Epithelial cell of proximal tubule (primary cell): ENCODE data around the gene KAZALD1. TPM values are rescaled to one million over a fixed set of nuclear protein-coding genes. Genes with fewer than 3 reads are reported as not detected.

Experiments used
- DNase-seq: peaks from one replicate; pipeline ENCODE4 v3.0.0-alpha.2; 2011; ENCODE audit warnings: low read depth
- H3K4me3 ChIP-seq: 2 replicates; pipeline ENCODE4 v1.5.1; 2011; ENCODE audit warnings: low read depth, mild to moderate bottlenecking, low read length
- CTCF ChIP-seq: conservative IDR thresholded peaks from 2 replicates; pipeline ENCODE4 v1.5.1; 2012; ENCODE audit warnings: low read depth, mild to moderate bottlenecking, low read length
- total RNA-seq: library from RNA; depleted of rRNA; stranded (reverse); fragments of >200 nt; gene quantifications from 2 replicates; pipeline ENCODE4 v1.2.3, GENCODE V29; 2015

The KAZALD1 gene
- total RNA-seq, 1 donor from 2014 or later: 2.9 TPM

- DNase-seq: no peak
- TF ChIP-seq CTCF: no peak
- H3K4me3 ChIP-seq: no peak overlapping the region
These were observed 34.6 kb downstream of the KAZALD1 start for GRCh38 chr10:101096378-101096777.

- DNase-seq: no peak
- TF ChIP-seq CTCF: no peak
- no peak overlapping the region for H3K4me3 ChIP-seq
These were observed 36.1 kb downstream of the KAZALD1 start for GRCh38 chr10:101097881-101098280.

GRCh38 chr10:101099901-101100300 is 38.1 kb downstream of the KAZALD1 start:
- H3K4me3 ChIP-seq: no peak overlapping the region
- no peak for TF ChIP-seq CTCF
- DNase-seq: no peak

- DNase-seq: no peak
- TF ChIP-seq CTCF: no peak
- H3K4me3 ChIP-seq: no peak overlapping the region
These were observed 39.6 kb downstream of the KAZALD1 start for GRCh38 chr10:101101372-101101881.

GRCh38 chr10:101103430-101103829 is 41.6 kb downstream of the KAZALD1 start:
- no peak for TF ChIP-seq CTCF
- no peak overlapping the region for H3K4me3 ChIP-seq
- DNase-seq: no peak

- no peak for DNase-seq
- no peak for TF ChIP-seq CTCF
- no peak overlapping the region for H3K4me3 ChIP-seq
These were observed 44.6 kb downstream of the KAZALD1 start for GRCh38 chr10:101106351-101106750.

GRCh38 chr10:101107771-101108170 is 46.0 kb downstream of the KAZALD1 start:
- TF ChIP-seq CTCF: no peak
- no peak overlapping the region for H3K4me3 ChIP-seq

More at GRCh38 chr10:101107771-101108170, 46.0 kb downstream of the KAZALD1 start:
- DNase-seq: no peak
